Transverse colon (tissue), 4 donors: ENCODE results near the gene NTRK2. TPM values are rescaled to one million over a fixed set of nuclear protein-coding genes. Genes with fewer than 3 reads are reported as not detected.

Source experiments
- DNase-seq: peaks from one replicate; pipeline ENCODE4 v3.0.0-alpha.2; 2019
- H3K27ac ChIP-seq, 4 donors: fragments of 200-600 bp; sonication (generic); 2 replicates each; pipeline ENCODE4 v1.5.1; 2016 to 2018; ENCODE audit warnings: inconsistent platforms in 4 of 4
- H3K27me3 ChIP-seq: fragments of 200-600 bp; sonication (generic); 2 replicates; pipeline ENCODE4 v1.5.1; 2017; ENCODE audit warnings: inconsistent platforms
- H3K36me3 ChIP-seq, 4 donors: fragments of 200-600 bp; sonication (generic); 2 replicates each; pipeline ENCODE4 v1.5.1; 2017 to 2019; ENCODE audit warnings: inconsistent platforms in 4 of 4
- H3K4me1 ChIP-seq, 4 donors: fragments of 200-600 bp; sonication (generic); 2 replicates each; pipeline ENCODE4 v1.5.1; 2017 to 2020; ENCODE audit warnings: inconsistent platforms in 4 of 4
- H3K4me3 ChIP-seq, 4 donors: fragments of 200-600 bp; sonication (generic); 1 replicate in 1 of 4; 2 replicates in 3 of 4; pipeline versions ENCODE4 v1.5.1 to v1.6.1; 2017 to 2019; ENCODE audit warnings: inconsistent platforms in 4 of 4
- H3K9me3 ChIP-seq, 2 donors: fragments of 200-600 bp; sonication (generic); 2 replicates each; pipeline ENCODE4 v1.5.1; 2017 to 2019; ENCODE audit warnings: inconsistent platforms in 2 of 2
- CTCF ChIP-seq, 5 experiments: fragments of 200-600 bp in 3 of 5; fragments of 450-650 bp in 2 of 5; sonication (generic) in 3 of 5; IDR thresholded peaks; 1 replicate in 2 of 5; 2 replicates in 3 of 5; pipeline ENCODE4 v1.5.1; 2016 to 2017; ENCODE audit warnings: antibody characterized with exemption in 5 of 5, inconsistent platforms in 3 of 5, mild to moderate bottlenecking in 2 of 5, moderate library complexity in 1 of 5
- EP300 ChIP-seq: sonication (generic); formaldehyde crosslinking; IDR thresholded peaks from one replicate; pipeline ENCODE4 v1.6.1; 2017; ENCODE audit warnings: antibody characterized with exemption, low read depth
- POLR2A ChIP-seq: fragments of 450-650 bp; IDR thresholded peaks from one replicate; pipeline ENCODE4 v1.6.1; 2016; ENCODE audit warnings: antibody characterized with exemption, mild to moderate bottlenecking, moderate library complexity
- POLR2AphosphoS5 ChIP-seq, 3 donors: sonication (generic); formaldehyde crosslinking; IDR thresholded peaks; one replicate each; pipeline ENCODE4 v1.6.1; 2016; ENCODE audit warnings: antibody characterized with exemption in 3 of 3
- WGBS, 2 donors: methylation state at CpG; one replicate each; pipeline ENCODE4 v1.1.5; 2018; ENCODE audit warnings: low coverage in 1 of 2; 5-methylcytosine and 5-hydroxymethylcytosine counted together
- in situ Hi-C, 4 donors: fragments of 200-750 bp; cut with MboI; loops; one replicate each; pipeline versions ENCODE4 v1.15.0 to v1.15.1; 2017; ENCODE audit warnings: low sequenced_read_pairs in 3 of 4, low pct_ligation_motif_present in 1 of 4, low pct_unique_long_range_greater_than_20kb in 1 of 4
- intact Hi-C: fragments of 100-400 bp; cut with DNase I; formaldehyde crosslinking; loops from one replicate; pipeline ENCODE4 v1.15.1; 2023; ENCODE audit warnings: low total_unique reads
- total RNA-seq, 4 donors: library from RNA; depleted of rRNA; stranded (reverse); fragments of >200 nt; gene quantifications; one replicate each; pipeline ENCODE4 v1.1.0, GENCODE V29; 2016

NTRK2 gene
- total RNA-seq, 4 donors from 2014 or later = 2.2 to 10.1 (median 6.4) TPM

- H3K9me3 ChIP-seq = no peaks in the 10 kb centered on the region
- H3K4me3 ChIP-seq = no peak overlapping the region
- in situ Hi-C loops = no loop called here
- no peaks in the 10 kb centered on the region for H3K27me3 ChIP-seq
- DNase-seq = no peak
- intact Hi-C loops = no loop called here
- H3K36me3 ChIP-seq = no peaks in the 10 kb centered on the region
- H3K4me1 ChIP-seq = no peaks in the 10 kb centered on the region
- TF ChIP-seq CTCF (IDR thresholded peaks at IDR 0.05) (no peak), EP300 (no peak), POLR2A (no peak), POLR2AphosphoS5 (IDR thresholded peaks at IDR 0.05) (no peak)
- no peak overlapping the region for H3K27ac ChIP-seq
- 29 to 61% methylated on average over 1 to 4 of the region's 4 CpGs for WGBS, 2 donors
Observed at GRCh38 chr9:84996029-84996428, 326.5 kb downstream of the NTRK2 start.

DNA sequence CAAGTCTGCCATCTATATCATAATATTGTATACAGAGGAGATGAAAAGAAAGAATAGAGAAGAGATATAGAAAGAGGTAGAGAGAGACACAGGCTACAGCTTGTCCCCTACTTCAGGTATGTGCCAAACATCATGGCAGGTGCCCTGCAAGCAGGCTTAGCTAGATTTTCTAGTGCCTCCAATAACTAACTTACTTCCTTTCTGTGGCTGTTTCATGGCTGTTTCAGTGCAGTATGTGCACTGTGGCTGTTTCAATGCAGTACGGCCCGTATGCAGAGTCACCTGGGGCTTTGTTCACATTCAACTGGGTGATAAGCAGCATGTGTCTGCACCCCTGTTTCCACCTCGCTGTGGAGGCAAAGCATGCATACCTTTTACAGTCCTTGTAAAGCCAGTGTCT, 327.2 kb downstream of the NTRK2 start:
- no peak for DNase-seq
- in situ Hi-C loops = no loop called here
- Histone ChIP-seq H3K36me3 (no peaks in the 10 kb centered on the region), H3K27me3 (no peaks in the 10 kb centered on the region), H3K4me1 (no peaks in the 10 kb centered on the region), H3K9me3 (no peaks in the 10 kb centered on the region), H3K4me3 (no peak overlapping the region), H3K27ac (no peak overlapping the region)
- intact Hi-C loops = no loop called here
- TF ChIP-seq CTCF (IDR thresholded peaks at IDR 0.05) = no peak
- no peak for TF ChIP-seq EP300
- TF ChIP-seq POLR2A = no peak
- TF ChIP-seq POLR2AphosphoS5 (IDR thresholded peaks at IDR 0.05) = no peak
- WGBS, 2 donors = 75 to 80% methylated on average over 3 of the region's 3 CpGs

- Histone ChIP-seq H3K27me3 (no peaks in the 10 kb centered on the region), H3K36me3 (no peaks in the 10 kb centered on the region), H3K4me1 (no peaks in the 10 kb centered on the region), H3K27ac (no peak overlapping the region), H3K4me3 (no peak overlapping the region), H3K9me3 (no peaks in the 10 kb centered on the region)
- WGBS, 2 donors = 71% methylated on average over 2 of the region's 2 CpGs; no CpG with 5 or more reads in 1 of the 2 donors
- intact Hi-C loops (no loop called here), in situ Hi-C loops (no loop called here)
- no peak for TF ChIP-seq POLR2AphosphoS5 (IDR thresholded peaks at IDR 0.05)
- DNase-seq = no peak
Observed at GRCh38 chr9:84997472-84997871, 327.9 kb downstream of the NTRK2 start.

DNA sequence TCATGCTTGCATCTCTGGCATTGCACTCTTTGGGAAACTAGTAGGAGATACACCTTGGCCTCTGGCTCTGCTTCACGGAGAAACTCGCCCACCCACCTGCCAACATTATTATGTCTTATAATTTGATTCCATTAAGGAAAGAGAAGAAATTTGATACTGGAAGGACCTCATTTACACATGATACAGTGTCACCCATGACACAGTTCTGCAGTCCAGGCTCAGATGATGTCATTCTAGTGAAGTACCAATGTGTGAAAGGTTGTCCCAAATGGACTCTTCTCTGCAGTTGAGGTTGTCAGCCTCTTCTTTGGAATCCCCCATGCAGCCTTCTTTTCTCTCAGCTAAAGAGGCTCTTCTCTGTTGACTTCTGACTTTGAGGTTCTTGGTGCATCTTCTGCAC, 329.1 kb downstream of the NTRK2 start:
- DNase-seq = no peak
- no peaks in the 10 kb centered on the region for H3K36me3 ChIP-seq
- H3K9me3 ChIP-seq = no peaks in the 10 kb centered on the region
- H3K27me3 ChIP-seq = no peaks in the 10 kb centered on the region
- 62% methylated on average over 2 of the region's 2 CpGs; no CpG with 5 or more reads in 1 of the 2 donors for WGBS, 2 donors
- no peak for TF ChIP-seq POLR2A
- no peak for TF ChIP-seq POLR2AphosphoS5 (IDR thresholded peaks at IDR 0.05)
- no peak for TF ChIP-seq EP300
- TF ChIP-seq CTCF (IDR thresholded peaks at IDR 0.05) = no peak
- no peak overlapping the region for H3K4me3 ChIP-seq
- intact Hi-C loops (no loop called here), in situ Hi-C loops (no loop called here)
- H3K4me1 ChIP-seq = no peaks in the 10 kb centered on the region
- no peak overlapping the region for H3K27ac ChIP-seq

DNA sequence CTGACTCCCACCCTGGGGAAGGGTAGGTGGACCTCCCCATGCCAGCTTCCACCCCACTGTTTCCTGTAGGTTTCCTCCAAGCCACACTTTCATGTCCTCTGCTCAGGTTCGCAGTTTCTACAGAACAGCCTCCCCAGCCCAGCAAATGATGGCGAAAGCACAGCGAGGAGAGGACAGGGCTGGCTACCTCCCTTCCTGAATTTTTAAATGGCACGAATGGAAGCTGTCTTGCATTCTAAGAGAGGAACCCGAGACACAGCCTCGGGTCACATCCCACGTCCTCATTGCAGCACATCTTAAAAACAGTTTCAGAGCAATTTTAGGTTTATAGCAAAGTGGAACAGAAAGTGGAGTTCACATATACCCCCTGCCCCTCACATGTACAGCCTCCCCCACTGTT, 330.3 kb downstream of the NTRK2 start:
- DNase-seq = no peak
- intact Hi-C loops (no loop called here), in situ Hi-C loops (no loop called here)
- TF ChIP-seq POLR2AphosphoS5 (IDR thresholded peaks at IDR 0.05) (no peak), CTCF (IDR thresholded peaks at IDR 0.05) (no peak), EP300 (no peak), POLR2A (no peak)
- no peak overlapping the region for H3K4me3 ChIP-seq
- WGBS, 2 donors = 79% methylated on average over 7 of the region's 7 CpGs; no CpG with 5 or more reads in 1 of the 2 donors
- no peaks in the 10 kb centered on the region for H3K27me3 ChIP-seq
- H3K36me3 ChIP-seq = no peaks in the 10 kb centered on the region
- H3K27ac ChIP-seq = no peak overlapping the region
- no peaks in the 10 kb centered on the region for H3K9me3 ChIP-seq
- no peaks in the 10 kb centered on the region for H3K4me1 ChIP-seq
